GM12878 (cell line): ENCODE data around the gene SNX30. TPM values are rescaled to one million over a fixed set of nuclear protein-coding genes. Genes with fewer than 3 reads are reported as not detected.

Experiments used
- ATAC-seq: fragments of 200-7000 bp; cut with Tn5 transposase; 3 replicates; pipeline ENCODE4 v1.9.1; 2020; ENCODE audit warnings: mild to moderate bottlenecking, moderate library complexity
- BruUV-seq: library from RNA; stranded (reverse); fragments of 400-500 nt; replicated peaks from 2 replicates; lab custom pipeline; 2021; lab: Mats Ljungman, UMichigan
- CTCF ChIA-PET: fragments of 300-600 bp; sonication (Branson Sonifier 250); formaldehyde crosslinking; extraction: SDS; loops from one replicate; lab custom pipeline; 2021; ENCODE audit warnings: inconsistent platforms; lab: Yijun Ruan, JAX
- POLR2A ChIA-PET: fragments of 350-600 bp; formaldehyde crosslinking; extraction: SDS; loops from one replicate; lab custom pipeline; 2021; ENCODE audit warnings: inconsistent platforms; lab: Charles Lee
- RAD21 ChIA-PET: fragments of 300-600 bp; sonication (Branson Sonifier 250); formaldehyde crosslinking; loops from one replicate; lab custom pipeline; 2023; ENCODE audit warnings: antibody characterized with exemption; ENCODE audit not compliant: unreplicated experiment; lab: Charles Lee
- SMC1A ChIA-PET: fragments of 300-600 bp; sonication (Branson Sonifier 250); formaldehyde crosslinking; loops from one replicate; lab custom pipeline; 2023; ENCODE audit not compliant: unreplicated experiment, uncharacterized antibody; lab: Charles Lee
- DNase-seq: peaks from one replicate; pipeline ENCODE4 v3.0.0-alpha.2; 2011; ENCODE audit warnings: low read depth, low spot score
- FAIRE-seq: peaks from 3 replicates; lab custom pipeline; 2011; peaks lifted over from hg19 to GRCh38; lab: Jason Lieb, UNC
- H2AFZ ChIP-seq: 2 replicates; pipeline ENCODE4 v1.6.0; 2011; ENCODE audit warnings: low read depth, low read length, control low read depth; ENCODE audit not compliant: control insufficient read depth
- H3K27ac ChIP-seq: 2 replicates; pipeline ENCODE4 v1.5.1; 2011; ENCODE audit warnings: control low read depth; ENCODE audit not compliant: control insufficient read depth, insufficient read depth
- H3K27me3 ChIP-seq, 2 experiments: replicated peaks in 1 of 2; 2 replicates each; pipeline versions ENCODE4 v1.6.0 to v1.6.1; 2011; ENCODE audit warnings: low read length in 1 of 2; ENCODE audit not compliant: control insufficient read depth in 2 of 2, insufficient read depth in 2 of 2
- H3K36me3 ChIP-seq, 2 experiments: 2 replicates each; pipeline ENCODE4 v1.5.1; 2011; ENCODE audit warnings: low read length in 1 of 2; ENCODE audit not compliant: control insufficient read depth in 2 of 2, insufficient read depth in 2 of 2
- H3K4me1 ChIP-seq: 2 replicates; pipeline ENCODE4 v1.6.1; 2011; ENCODE audit warnings: mild to moderate bottlenecking, low read length, moderate library complexity, mixed read lengths; ENCODE audit not compliant: control insufficient read depth, insufficient read depth
- H3K4me2 ChIP-seq: 2 replicates; pipeline ENCODE4 v1.6.0; 2011; ENCODE audit warnings: control low read depth; ENCODE audit not compliant: control insufficient read depth, insufficient read depth
- H3K4me3 ChIP-seq: fragments of 200-600 bp; sonication (generic); 2 replicates; pipeline ENCODE4 v1.5.1; 2016
- H3K79me2 ChIP-seq: 2 replicates; pipeline ENCODE4 v1.6.0; 2011; ENCODE audit warnings: low read length; ENCODE audit not compliant: control insufficient read depth, insufficient read depth
- H3K9ac ChIP-seq: 2 replicates; pipeline ENCODE4 v1.8.0; 2011; ENCODE audit warnings: low read length, control low read depth, mixed read lengths; ENCODE audit not compliant: control insufficient read depth, insufficient read depth
- H3K9me3 ChIP-seq: replicated peaks from 3 replicates; pipeline ENCODE4 v1.5.1; 2011; ENCODE audit warnings: mild to moderate bottlenecking, low read length; ENCODE audit not compliant: control insufficient read depth, insufficient read depth
- H4K20me1 ChIP-seq: 2 replicates; pipeline ENCODE4 v1.6.0; 2011; ENCODE audit not compliant: control insufficient read depth, insufficient read depth
- ATF3 ChIP-seq: IDR thresholded peaks from 2 replicates; pipeline ENCODE4 v1.6.1; 2011; ENCODE audit warnings: low read depth, mild to moderate bottlenecking, low read length, moderate library complexity, borderline replicate concordance; ENCODE audit errors: extremely low read depth
- BMI1 ChIP-seq: fragments of 450-650 bp; IDR thresholded peaks from 2 replicates; pipeline ENCODE4 v1.6.1; 2016; ENCODE audit warnings: mild to moderate bottlenecking, moderate library complexity, borderline replicate concordance
- CHD4 ChIP-seq: fragments of 200-600 bp; sonication (generic); IDR thresholded peaks from 2 replicates; pipeline ENCODE4 v1.6.1; 2016; ENCODE audit warnings: mild to moderate bottlenecking
- FOS ChIP-seq: IDR thresholded peaks from 3 replicates; pipeline ENCODE4 v1.6.1; 2011; ENCODE audit warnings: borderline replicate concordance; ENCODE audit not compliant: insufficient read length; ENCODE audit errors: extremely low read depth
- HDGF ChIP-seq: fragments of 450-650 bp; IDR thresholded peaks from 2 replicates; pipeline ENCODE4 v1.6.1; 2016; ENCODE audit warnings: antibody characterized with exemption
- MAX ChIP-seq: IDR thresholded peaks from 2 replicates; pipeline ENCODE4 v1.6.1; 2012; ENCODE audit warnings: low read depth, low read length, improper control_type of control experiment
- SP1 ChIP-seq: IDR thresholded peaks from one replicate; pipeline ENCODE4 v1.6.1; 2011; ENCODE audit warnings: low read depth, low read length
- WGBS: methylation state at CpG from one replicate; pipeline ENCODE4 v1.1.6; 2016; ENCODE audit warnings: low lambda C conversion rate; ENCODE audit not compliant: insufficient replicate concordance, insufficient coverage; ENCODE audit errors: missing lambda C conversion rate; 5-methylcytosine and 5-hydroxymethylcytosine counted together
- in situ Hi-C: fragments of 300-500 bp; cut with MboI; formaldehyde crosslinking; loops from 9 replicates; pipeline ENCODE4 v1.14.3; 2018; ENCODE audit warnings: mixed read lengths
- intact Hi-C: fragments of 100-400 bp; cut with micrococcal nuclease; formaldehyde crosslinking; loops from one replicate; pipeline ENCODE4 v1.14.2; 2022; ENCODE audit not compliant: unreplicated experiment
- polyA plus RNA-seq, 11 experiments: library from polyadenylated mRNA; depleted of rRNA in 4 of 11; unstranded in 6 of 11; stranded (reverse) in 5 of 11; fragments of >200 nt; fragmentation: Nextera tagmentation in 4 of 11; fragmentation: Illumina TruSeq in 1 of 11; extraction: Ambion mirVana in 4 of 11; extraction: Trizol in 1 of 11; gene quantifications; 1 replicate in 1 of 11; 2 replicates in 10 of 11; pipeline versions ENCODE4 v1.2.1 to v1.2.3, GENCODE V29; 2011 to 2016; ENCODE audit warnings: inconsistent platforms in 2 of 11, missing spikeins in 2 of 11, low read depth in 1 of 11
- total RNA-seq, 4 experiments: library from RNA; depleted of rRNA in 3 of 4; stranded (reverse); fragments of >200 nt in 3 of 4; fragmentation: Illumina TruSeq in 1 of 4; extraction: Trizol in 1 of 4; gene quantifications; 2 replicates each; pipeline versions ENCODE4 v1.2.1 to v1.2.3, GENCODE V29; 2013 to 2021

Gene SNX30
- total and polyA plus RNA-seq, 10 of the 15 experiments (the other 5 are each of a cell fraction or from before 2014, with no cell fraction given) = 0.53 to 4.0 (median 1.5) TPM

- Histone ChIP-seq H3K4me1 (no peaks in the 10 kb centered on the region), H3K4me2 (no peak overlapping the region), H3K9ac (no peak overlapping the region), H3K27me3 (no peaks in the 10 kb centered on the region), H3K36me3 (no peaks in the 10 kb centered on the region), H3K4me3 (no peak overlapping the region), H2AFZ (no peak overlapping the region), H3K27ac (no peak overlapping the region), H3K9me3 (no peaks in the 10 kb centered on the region), H4K20me1 (no peaks in the 10 kb centered on the region), H3K79me2 (no peaks in the 10 kb centered on the region)
- no TSS peak for BruUV-seq
- intact Hi-C loops = no loop called here
- FAIRE-seq = no peak
- in situ Hi-C loops = no loop called here
- ChIA-PET RAD21 (no interaction called here), POLR2A (no interaction called here), SMC1A (no interaction called here), CTCF (interaction anchor here (1.0 to 1.4 kb wide), 2 partner anchors 14 to 71 kb away, joined by 3 to 5 read pairs; no protein-coding TSS in a partner anchor)
- 83% methylated on average over 3 of the region's 3 CpGs for WGBS
- no peak for ATAC-seq
- no peak for TF ChIP-seq FOS
- no peak for TF ChIP-seq ATF3
- TF ChIP-seq MAX = no peak
- no peak for TF ChIP-seq BMI1
- no peak for DNase-seq
These were observed 81.4 kb downstream of the SNX30 start for GRCh38 chr9:112831969-112832368.

- Histone ChIP-seq H2AFZ (no peak overlapping the region), H3K4me2 (no peak overlapping the region), H3K79me2 (no peaks in the 10 kb centered on the region), H3K4me3 (no peak overlapping the region), H4K20me1 (no peaks in the 10 kb centered on the region), H3K9me3 (no peaks in the 10 kb centered on the region), H3K4me1 (no peaks in the 10 kb centered on the region), H3K27me3 (no peaks in the 10 kb centered on the region), H3K27ac (no peak overlapping the region), H3K36me3 (no peaks in the 10 kb centered on the region), H3K9ac (no peak overlapping the region)
- intact Hi-C loops (no loop called here), in situ Hi-C loops (no loop called here)
- ChIA-PET CTCF (interaction anchor here (1.0 kb wide), 1 partner anchor 70 kb away, joined by 3 read pairs; no protein-coding TSS in a partner anchor), POLR2A (no interaction called here), SMC1A (no interaction called here), RAD21 (no interaction called here)
- FAIRE-seq = no peak
- ATAC-seq = no peak
- TF ChIP-seq CHD4 (no peak), HDGF (no peak), SP1 (no peak)
- DNase-seq = no peak
- WGBS = 42% methylated on average over 4 of the region's 4 CpGs
- BruUV-seq = no TSS peak
These were observed 82.5 kb downstream of the SNX30 start for GRCh38 chr9:112833081-112833480.
